Measurements from ENCODE around the gene FAM185A. TPM values are rescaled to one million over a fixed set of nuclear protein-coding genes. Genes with fewer than 3 reads are reported as not detected.
"Not testable (repeated sequence)": the region's sequence is repeated elsewhere in the genome, so short reads cannot be mapped to it uniquely, and the experiment has no call there.

FAM185A gene
- total RNA-seq = 17.7 TPM

GRCh38 chr7:102748605-102749444 lies at the start of gene FAM185A:
FAM185A (plus strand) TSS chr7:102748999; CDS start chr7:102749208, 209 bp downstream.
- not testable (repeated sequence) for H3K9me3 ChIP-seq (ENCODE audit: control insufficient read depth in 3 of 3, low read length in 3 of 3); H3K36me3 ChIP-seq (ENCODE audit: control insufficient read depth in 3 of 3, insufficient read depth in 3 of 3, low read length in 3 of 3); H3K27me3 ChIP-seq (ENCODE audit: control insufficient read depth in 3 of 3, insufficient read depth in 3 of 3, low read length in 3 of 3)
- Histone ChIP-seq H3K4me3 (ENCODE audit: low read length in 3 of 3) (peak within 1 kb of the TSS; percentile 76 to 88 (median 81)), H3K9ac (ENCODE audit: low read depth in 1 of 3, low read length in 3 of 3) (peak within 1 kb of the TSS; percentile 73 to 86 (median 76)), H3K4me1 (ENCODE audit: control insufficient read depth in 3 of 3, insufficient read depth in 3 of 3, low read length in 3 of 3) (peaks cover 11% of the 10 kb centered on the region in 3 donors), H3K27ac (ENCODE audit: low read depth, low read length) (peak within 1 kb of the TSS; percentile 76)

GRCh38 chr7:102713011-102713690 lies 35.6 kb upstream of the FAM185A start:
- H3K27me3 ChIP-seq (ENCODE audit: control insufficient read depth in 3 of 3, insufficient read depth in 3 of 3, low read length in 3 of 3); H3K9me3 ChIP-seq (ENCODE audit: control insufficient read depth in 3 of 3, low read length in 3 of 3); H3K36me3 ChIP-seq (ENCODE audit: control insufficient read depth in 3 of 3, insufficient read depth in 3 of 3, low read length in 3 of 3); H3K4me1 ChIP-seq (ENCODE audit: control insufficient read depth in 3 of 3, insufficient read depth in 3 of 3, low read length in 3 of 3); H3K27ac ChIP-seq (ENCODE audit: low read depth, low read length); H3K4me3 ChIP-seq (ENCODE audit: low read length in 3 of 3); H3K9ac ChIP-seq (ENCODE audit: low read depth in 1 of 3, low read length in 3 of 3): not testable (repeated sequence)

DNA sequence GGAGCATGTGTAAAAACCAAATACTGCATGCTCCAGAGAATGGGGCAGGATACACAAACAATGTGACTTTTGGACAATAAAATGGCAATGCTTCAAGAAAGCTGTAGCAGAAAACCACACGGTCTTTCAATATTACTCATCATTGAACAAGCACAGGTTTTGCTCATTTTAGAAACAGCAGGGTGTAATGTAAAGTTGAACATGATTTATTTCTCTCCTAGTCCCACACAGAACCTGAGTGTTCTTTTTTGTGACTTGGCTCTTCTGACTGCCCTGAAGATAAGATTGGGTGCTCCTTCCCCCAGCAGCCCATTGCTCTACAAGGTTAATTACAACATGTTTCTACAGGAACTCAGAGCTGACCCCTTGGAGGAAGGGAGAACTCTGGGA lies 35.1 kb upstream of the FAM185A start:
- H3K4me3 ChIP-seq (ENCODE audit: low read length in 3 of 3); H3K9me3 ChIP-seq (ENCODE audit: control insufficient read depth in 3 of 3, low read length in 3 of 3); H3K4me1 ChIP-seq (ENCODE audit: control insufficient read depth in 3 of 3, insufficient read depth in 3 of 3, low read length in 3 of 3); H3K27ac ChIP-seq (ENCODE audit: low read depth, low read length); H3K9ac ChIP-seq (ENCODE audit: low read depth in 1 of 3, low read length in 3 of 3); H3K36me3 ChIP-seq (ENCODE audit: control insufficient read depth in 3 of 3, insufficient read depth in 3 of 3, low read length in 3 of 3); H3K27me3 ChIP-seq (ENCODE audit: control insufficient read depth in 3 of 3, insufficient read depth in 3 of 3, low read length in 3 of 3): not testable (repeated sequence)

DNA sequence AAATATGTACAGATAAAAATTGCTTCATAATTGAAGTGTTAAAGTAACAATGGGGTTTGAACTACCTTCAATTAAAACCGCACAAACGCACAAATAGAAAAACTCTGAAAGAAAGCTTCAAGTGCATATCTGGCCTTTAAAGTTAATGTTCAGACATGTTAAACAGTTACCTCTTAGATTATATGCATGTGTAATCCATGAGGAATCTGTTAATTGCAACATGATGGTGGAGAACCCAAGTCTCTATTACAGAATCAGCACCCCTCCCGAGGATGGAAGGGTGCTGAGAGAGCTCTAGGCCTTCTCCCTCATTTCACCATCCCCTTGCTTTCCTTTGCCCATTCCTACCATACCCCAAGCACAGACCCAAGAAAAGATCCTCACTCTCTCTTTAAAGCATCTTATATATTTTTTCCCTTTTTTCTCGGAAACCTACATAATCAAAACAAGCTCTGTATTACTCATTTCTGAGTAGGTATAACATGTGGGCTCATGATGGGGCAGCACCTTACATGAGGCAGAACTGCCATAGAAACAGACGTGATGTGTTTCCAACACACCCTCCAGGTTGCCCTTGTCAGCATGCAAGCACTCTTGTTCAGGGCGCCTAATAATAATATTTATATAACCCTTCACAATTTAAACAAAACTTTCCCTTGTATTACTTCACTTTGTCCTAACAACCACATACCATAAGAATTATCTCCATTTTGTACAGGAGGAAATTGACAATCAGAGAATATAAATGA lies 33.9 kb upstream of the FAM185A start:
- not testable (repeated sequence) for H3K36me3 ChIP-seq (ENCODE audit: control insufficient read depth in 3 of 3, insufficient read depth in 3 of 3, low read length in 3 of 3); H3K9me3 ChIP-seq (ENCODE audit: control insufficient read depth in 3 of 3, low read length in 3 of 3); H3K27me3 ChIP-seq (ENCODE audit: control insufficient read depth in 3 of 3, insufficient read depth in 3 of 3, low read length in 3 of 3); H3K9ac ChIP-seq (ENCODE audit: low read depth in 1 of 3, low read length in 3 of 3); H3K4me3 ChIP-seq (ENCODE audit: low read length in 3 of 3); H3K27ac ChIP-seq (ENCODE audit: low read depth, low read length); H3K4me1 ChIP-seq (ENCODE audit: control insufficient read depth in 3 of 3, insufficient read depth in 3 of 3, low read length in 3 of 3)

DNA sequence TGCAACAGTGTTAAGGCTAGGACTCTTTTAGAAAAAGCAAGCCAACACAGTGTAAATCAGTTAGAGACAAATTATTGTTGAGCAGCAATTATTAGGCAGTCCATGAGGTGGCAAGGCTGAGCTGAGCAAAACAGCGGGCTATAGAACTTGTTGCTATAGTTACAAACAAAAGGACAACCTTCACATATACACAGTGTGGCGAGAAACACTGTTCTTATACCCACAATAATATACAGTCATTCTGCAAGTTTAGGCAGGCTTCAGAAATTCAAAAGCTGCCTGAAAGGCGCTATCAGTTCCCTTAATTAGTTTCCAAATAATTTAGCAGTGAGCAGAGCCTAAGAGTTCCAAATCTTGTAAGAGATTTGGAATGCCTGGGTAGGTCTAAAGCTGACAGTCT lies 33.1 kb upstream of the FAM185A start:
- not testable (repeated sequence) for H3K4me3 ChIP-seq (ENCODE audit: low read length in 3 of 3); H3K9ac ChIP-seq (ENCODE audit: low read depth in 1 of 3, low read length in 3 of 3); H3K27ac ChIP-seq (ENCODE audit: low read depth, low read length); H3K27me3 ChIP-seq (ENCODE audit: control insufficient read depth in 3 of 3, insufficient read depth in 3 of 3, low read length in 3 of 3); H3K9me3 ChIP-seq (ENCODE audit: control insufficient read depth in 3 of 3, low read length in 3 of 3); H3K4me1 ChIP-seq (ENCODE audit: control insufficient read depth in 3 of 3, insufficient read depth in 3 of 3, low read length in 3 of 3); H3K36me3 ChIP-seq (ENCODE audit: control insufficient read depth in 3 of 3, insufficient read depth in 3 of 3, low read length in 3 of 3)

GRCh38 chr7:102718491-102718890 lies 30.3 kb upstream of the FAM185A start:
- H3K36me3 ChIP-seq (ENCODE audit: control insufficient read depth in 3 of 3, insufficient read depth in 3 of 3, low read length in 3 of 3); H3K27ac ChIP-seq (ENCODE audit: low read depth, low read length); H3K4me1 ChIP-seq (ENCODE audit: control insufficient read depth in 3 of 3, insufficient read depth in 3 of 3, low read length in 3 of 3); H3K27me3 ChIP-seq (ENCODE audit: control insufficient read depth in 3 of 3, insufficient read depth in 3 of 3, low read length in 3 of 3); H3K9me3 ChIP-seq (ENCODE audit: control insufficient read depth in 3 of 3, low read length in 3 of 3); H3K9ac ChIP-seq (ENCODE audit: low read depth in 1 of 3, low read length in 3 of 3); H3K4me3 ChIP-seq (ENCODE audit: low read length in 3 of 3): not testable (repeated sequence)

DNA sequence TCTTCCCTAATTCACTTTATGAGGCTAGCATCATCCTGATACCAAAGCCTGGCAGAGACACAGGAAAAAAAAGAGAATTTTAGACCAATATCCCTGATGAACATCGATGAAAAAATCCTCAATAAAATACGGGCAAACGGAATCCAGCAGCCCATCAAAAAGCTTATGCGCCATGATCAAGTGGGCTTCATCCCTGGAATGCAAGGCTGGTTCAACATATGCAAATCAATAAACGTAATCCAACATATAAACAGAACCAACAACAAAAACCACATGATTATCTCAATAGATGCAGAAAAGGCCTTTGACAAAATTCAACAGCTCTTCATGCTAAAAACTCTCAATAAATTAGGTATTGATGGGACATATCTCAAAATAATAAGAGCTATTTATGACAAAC lies 22.6 kb upstream of the FAM185A start:
- not testable (repeated sequence) for H3K27ac ChIP-seq (ENCODE audit: low read depth, low read length); H3K4me1 ChIP-seq (ENCODE audit: control insufficient read depth in 3 of 3, insufficient read depth in 3 of 3, low read length in 3 of 3); H3K27me3 ChIP-seq (ENCODE audit: control insufficient read depth in 3 of 3, insufficient read depth in 3 of 3, low read length in 3 of 3); H3K36me3 ChIP-seq (ENCODE audit: control insufficient read depth in 3 of 3, insufficient read depth in 3 of 3, low read length in 3 of 3); H3K9me3 ChIP-seq (ENCODE audit: control insufficient read depth in 3 of 3, low read length in 3 of 3); H3K9ac ChIP-seq (ENCODE audit: low read depth in 1 of 3, low read length in 3 of 3); H3K4me3 ChIP-seq (ENCODE audit: low read length in 3 of 3)

- not testable (repeated sequence) for H3K36me3 ChIP-seq (ENCODE audit: control insufficient read depth in 3 of 3, insufficient read depth in 3 of 3, low read length in 3 of 3); H3K9me3 ChIP-seq (ENCODE audit: control insufficient read depth in 3 of 3, low read length in 3 of 3); H3K27me3 ChIP-seq (ENCODE audit: control insufficient read depth in 3 of 3, insufficient read depth in 3 of 3, low read length in 3 of 3); H3K27ac ChIP-seq (ENCODE audit: low read depth, low read length); H3K9ac ChIP-seq (ENCODE audit: low read depth in 1 of 3, low read length in 3 of 3); H3K4me1 ChIP-seq (ENCODE audit: control insufficient read depth in 3 of 3, insufficient read depth in 3 of 3, low read length in 3 of 3); H3K4me3 ChIP-seq (ENCODE audit: low read length in 3 of 3)
Observed at GRCh38 chr7:102729670-102730069, 19.1 kb upstream of the FAM185A start.

DNA sequence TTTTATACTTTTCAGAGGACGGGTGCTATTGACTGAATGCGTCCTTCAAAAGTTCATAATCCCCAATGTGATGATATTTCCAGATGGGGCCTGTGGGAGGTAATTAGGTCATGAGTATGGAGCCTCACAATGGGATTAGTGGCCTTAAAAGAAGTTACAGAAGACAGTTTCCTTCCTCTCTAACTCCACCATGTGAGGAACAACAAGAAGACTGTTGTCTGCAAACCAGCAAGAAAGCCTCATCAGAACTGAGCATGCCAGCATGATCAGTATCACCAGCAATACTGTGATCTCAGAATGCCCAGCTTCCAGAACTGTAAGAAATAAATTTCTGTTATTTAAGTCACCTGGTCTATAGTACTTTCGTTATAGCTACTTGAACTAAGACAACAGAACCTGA lies 18.4 kb upstream of the FAM185A start:
- H3K27ac ChIP-seq (ENCODE audit: low read depth, low read length); H3K9me3 ChIP-seq (ENCODE audit: control insufficient read depth in 3 of 3, low read length in 3 of 3); H3K27me3 ChIP-seq (ENCODE audit: control insufficient read depth in 3 of 3, insufficient read depth in 3 of 3, low read length in 3 of 3); H3K4me1 ChIP-seq (ENCODE audit: control insufficient read depth in 3 of 3, insufficient read depth in 3 of 3, low read length in 3 of 3); H3K9ac ChIP-seq (ENCODE audit: low read depth in 1 of 3, low read length in 3 of 3); H3K4me3 ChIP-seq (ENCODE audit: low read length in 3 of 3); H3K36me3 ChIP-seq (ENCODE audit: control insufficient read depth in 3 of 3, insufficient read depth in 3 of 3, low read length in 3 of 3): not testable (repeated sequence)
